RWPE1 (cell line): ENCODE results near the gene HK1.
"Not testable (repeated sequence)": the region's sequence is repeated elsewhere in the genome, so short reads cannot be mapped to it uniquely, and the experiment has no call there.

Experiments
- CTCF ChIA-PET: fragments of 350-600 bp; sonication (Branson Sonifier 250); formaldehyde crosslinking; extraction: SDS; loops from one replicate; lab custom pipeline; 2021; lab: Yijun Ruan, JAX
- POLR2A ChIA-PET: fragments of 400-600 bp; formaldehyde crosslinking; extraction: SDS; loops from one replicate; lab custom pipeline; 2020; ENCODE audit warnings: antibody characterized with exemption; ENCODE audit not compliant: low non-redundant PET; lab: Yijun Ruan, JAX
- DNase-seq: peaks from one replicate; pipeline ENCODE4 v3.0.0; 2012; ENCODE audit warnings: low spot score
- H3K27ac ChIP-seq: fragments of 450-650 bp; 2 replicates; pipeline ENCODE4 v1.5.1; 2017
- TF ChIP-seq, protein P1 (sequence below): fragments of 450-650 bp; conservative IDR thresholded peaks from 2 replicates; pipeline ENCODE4 v1.5.1; 2017; ENCODE audit warnings: low read depth, mild to moderate bottlenecking

Gene HK1

DNA sequence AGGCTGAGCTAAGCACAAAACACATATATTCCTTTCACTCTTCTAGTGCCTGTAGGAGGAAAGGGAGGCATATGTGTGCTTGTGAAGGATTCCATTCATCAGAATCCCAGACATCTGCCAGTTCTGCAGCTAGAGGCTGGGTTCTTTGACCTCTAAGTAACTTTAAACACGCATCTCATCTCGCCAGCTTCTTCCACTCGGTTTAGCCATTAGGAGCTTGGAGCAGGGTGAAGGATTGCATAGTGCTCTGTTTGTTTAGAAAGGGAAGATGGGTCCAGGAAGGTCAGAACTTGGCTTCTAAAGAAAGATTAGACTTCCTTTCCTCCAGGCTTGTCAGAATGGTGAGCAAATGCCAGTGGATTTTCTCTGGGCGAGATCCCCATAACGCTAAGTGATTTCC lies 43.6 kb downstream of the HK1 start:
- no peak overlapping the region for H3K27ac ChIP-seq
- ChIA-PET CTCF (interaction anchor here (0.5 to 1.2 kb wide), 3 partner anchors 11 to 40 kb away, joined by 3 to 4 read pairs (median 3); no protein-coding TSS in a partner anchor), POLR2A (no interaction called here)
- TF ChIP-seq, protein P1, sequence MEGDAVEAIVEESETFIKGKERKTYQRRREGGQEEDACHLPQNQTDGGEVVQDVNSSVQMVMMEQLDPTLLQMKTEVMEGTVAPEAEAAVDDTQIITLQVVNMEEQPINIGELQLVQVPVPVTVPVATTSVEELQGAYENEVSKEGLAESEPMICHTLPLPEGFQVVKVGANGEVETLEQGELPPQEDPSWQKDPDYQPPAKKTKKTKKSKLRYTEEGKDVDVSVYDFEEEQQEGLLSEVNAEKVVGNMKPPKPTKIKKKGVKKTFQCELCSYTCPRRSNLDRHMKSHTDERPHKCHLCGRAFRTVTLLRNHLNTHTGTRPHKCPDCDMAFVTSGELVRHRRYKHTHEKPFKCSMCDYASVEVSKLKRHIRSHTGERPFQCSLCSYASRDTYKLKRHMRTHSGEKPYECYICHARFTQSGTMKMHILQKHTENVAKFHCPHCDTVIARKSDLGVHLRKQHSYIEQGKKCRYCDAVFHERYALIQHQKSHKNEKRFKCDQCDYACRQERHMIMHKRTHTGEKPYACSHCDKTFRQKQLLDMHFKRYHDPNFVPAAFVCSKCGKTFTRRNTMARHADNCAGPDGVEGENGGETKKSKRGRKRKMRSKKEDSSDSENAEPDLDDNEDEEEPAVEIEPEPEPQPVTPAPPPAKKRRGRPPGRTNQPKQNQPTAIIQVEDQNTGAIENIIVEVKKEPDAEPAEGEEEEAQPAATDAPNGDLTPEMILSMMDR: no peak
- no peak for DNase-seq

- peak overlapping the region; percentile 53 for H3K27ac ChIP-seq
- CTCF ChIA-PET: interaction anchor here (0.7 to 1.2 kb wide), 3 partner anchors 10 to 315 kb away, joined by 3 to 4 read pairs (median 3); no protein-coding TSS in a partner anchor
- POLR2A ChIA-PET, DNase-seq: not testable (repeated sequence)
These were observed 44.0 kb downstream of the HK1 start for GRCh38 chr10:69322346-69322745.

DNA sequence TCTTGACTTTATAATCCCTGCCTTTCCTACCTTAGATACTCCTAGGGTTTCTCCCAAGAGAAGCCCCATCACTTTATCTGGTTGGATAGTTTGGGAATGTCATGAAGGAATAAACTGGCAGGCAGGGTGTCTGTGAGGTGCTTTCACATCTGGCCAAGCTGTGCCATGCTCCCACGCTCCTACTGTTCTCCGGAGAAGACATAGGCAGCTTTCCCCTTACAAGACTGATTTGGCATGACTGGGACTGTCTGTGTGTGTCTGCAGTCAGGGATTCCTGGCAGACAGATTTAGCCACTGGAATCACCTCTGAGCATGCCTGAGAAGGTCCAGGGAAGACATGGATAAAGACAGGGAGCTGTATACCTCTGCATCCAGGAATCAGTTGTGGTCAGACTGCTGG lies 45.3 kb downstream of the HK1 start:
- ChIA-PET CTCF (interaction anchor here (0.6 to 1.7 kb wide), 2 partner anchors 9 to 32 kb away, joined by 4 to 9 read pairs; no protein-coding TSS in a partner anchor), POLR2A (no interaction called here)
- DNase-seq: no peak
- TF ChIP-seq, protein P1: no peak
- H3K27ac ChIP-seq: peak overlapping the region; percentile 72

DNA sequence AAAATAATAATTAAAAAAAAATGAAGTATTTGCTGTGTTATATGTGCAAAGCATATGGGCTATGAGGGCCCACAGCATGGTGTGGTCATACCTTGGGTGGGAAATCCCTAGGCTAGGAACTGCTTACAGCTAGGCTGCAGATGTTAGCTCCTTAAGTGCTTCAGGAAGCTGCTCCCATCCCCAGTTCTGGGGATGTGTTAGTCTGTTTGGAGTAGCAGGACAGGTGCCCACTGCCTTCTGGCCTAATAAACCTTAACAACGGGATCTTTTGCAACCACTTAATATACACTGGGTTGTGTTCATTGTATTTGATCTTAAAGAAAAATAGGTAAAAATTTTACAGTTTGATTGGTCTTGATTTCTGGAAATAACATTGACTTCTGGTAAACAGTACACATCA lies 46.3 kb downstream of the HK1 start:
- no peak for DNase-seq
- H3K27ac ChIP-seq: peak overlapping the region; percentile 72
- TF ChIP-seq, protein P1: no peak
- ChIA-PET POLR2A (interaction anchor here (0.7 kb wide), 2 partner anchors 8 to 69 kb away, joined by 3 to 12 read pairs; no protein-coding TSS in a partner anchor), CTCF (interaction anchor here (1.7 kb wide), 1 partner anchor 8 kb away, joined by 9 read pairs; no protein-coding TSS in a partner anchor)

- peak overlapping the region; percentile 72 for H3K27ac ChIP-seq
- CTCF ChIA-PET: interaction anchor here (0.9 kb wide), 1 partner anchor 27 kb away, joined by 5 read pairs; no protein-coding TSS in a partner anchor
- DNase-seq, POLR2A ChIA-PET: not testable (repeated sequence)
These were observed 47.6 kb downstream of the HK1 start for GRCh38 chr10:69325637-69326523.

- DNase-seq: no peak
- POLR2A ChIA-PET: interaction anchor here (1.9 kb wide), 1 partner anchor 11 kb away, joined by 7 read pairs; no protein-coding TSS in a partner anchor
- CTCF ChIA-PET: interaction anchor here (0.6 to 1.3 kb wide), 4 partner anchors 10 to 82 kb away, joined by 3 to 5 read pairs (median 3); no protein-coding TSS in a partner anchor
- H3K27ac ChIP-seq: peak overlapping the region; percentile 89
- TF ChIP-seq, protein P1: no peak
These were observed 48.4 kb downstream of the HK1 start for GRCh38 chr10:69326692-69327091.
